HG02642 (cell line): ENCODE data around the gene AIRE.

Source experiments
- ATAC-seq: cut with Tn5 transposase; IDR thresholded peaks from one replicate; pipeline ENCODE4 v1.9.1; 2021; ENCODE audit warnings: mild to moderate bottlenecking; ENCODE audit not compliant: unreplicated experiment, poor library complexity

The AIRE gene

DNA sequence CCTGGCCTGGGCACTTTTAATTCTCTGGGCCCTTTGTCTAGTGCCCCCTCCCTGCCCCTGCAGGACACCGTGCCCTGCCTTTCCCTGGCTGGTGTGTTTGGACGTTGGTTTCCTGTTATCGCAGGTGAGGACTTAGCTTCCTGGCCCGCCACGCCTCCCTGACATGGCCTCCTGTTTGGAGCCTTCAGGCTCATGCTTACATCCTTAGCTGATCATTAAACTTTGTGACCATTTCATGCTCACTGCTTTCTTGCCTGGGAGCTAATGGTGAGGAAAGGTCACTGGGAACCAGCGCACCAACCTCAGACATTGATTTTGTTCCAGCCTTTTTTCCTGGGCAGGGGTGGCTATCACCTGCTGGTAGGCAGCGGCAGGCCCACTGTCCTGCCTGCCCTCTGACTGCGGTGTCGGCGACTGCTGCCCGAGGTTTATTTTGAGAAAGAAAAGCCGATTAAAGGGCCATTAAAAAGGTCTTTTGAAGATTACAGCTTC is 17.9 kb downstream of the AIRE start:
- no peak for ATAC-seq

DNA sequence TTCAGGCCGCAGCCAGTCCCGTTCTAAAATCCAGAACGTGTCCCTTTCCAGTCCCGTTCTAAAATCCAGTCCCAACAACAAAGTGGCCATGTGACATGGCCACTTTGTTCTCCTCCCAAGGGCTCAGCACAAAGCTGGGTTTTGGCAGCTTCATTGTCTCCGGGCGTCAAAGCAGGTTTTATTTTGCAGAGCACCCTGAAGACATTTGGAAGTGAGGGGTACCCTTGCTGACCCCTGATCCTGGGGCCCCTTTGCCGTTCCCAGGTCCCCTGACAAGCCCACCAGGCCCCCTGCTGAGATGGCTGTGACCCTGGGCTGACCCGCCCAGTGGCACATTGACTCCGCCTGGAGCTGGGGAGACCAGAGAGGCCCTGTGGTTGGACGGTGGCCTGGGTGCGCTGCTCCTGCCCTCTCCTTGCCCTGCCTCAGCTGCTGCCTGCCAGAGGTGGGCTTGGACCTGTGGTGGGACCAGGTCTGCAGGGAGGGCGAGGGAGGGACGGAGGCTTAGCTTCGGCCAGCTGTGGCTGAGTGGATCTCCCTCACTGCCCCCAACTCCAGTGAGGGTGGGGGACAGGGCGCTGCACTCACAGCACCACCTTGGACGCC is 18.4 kb downstream of the AIRE start:
- ATAC-seq = no peak

DNA sequence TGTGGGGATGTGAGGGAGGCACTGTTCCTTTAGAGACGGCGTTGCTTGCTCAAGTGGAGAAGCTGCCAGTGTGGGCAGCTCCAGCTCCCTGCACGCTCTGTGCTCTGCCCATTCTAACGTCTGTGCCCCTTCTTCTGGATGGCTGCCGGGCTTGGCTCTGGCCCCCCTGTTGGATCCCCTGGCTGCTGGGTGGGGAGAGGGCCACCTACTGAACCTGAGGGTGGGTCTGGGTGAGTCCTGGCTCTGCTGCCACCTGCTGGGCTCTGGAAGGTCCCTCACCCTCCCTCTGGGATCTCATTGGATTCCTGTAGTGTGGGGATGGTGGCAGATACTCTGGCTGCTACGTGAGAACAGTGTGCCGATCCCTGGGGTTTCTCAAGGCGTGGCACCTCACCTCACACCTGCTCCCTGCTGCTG is 19.2 kb downstream of the AIRE start:
- ATAC-seq = no peak

DNA sequence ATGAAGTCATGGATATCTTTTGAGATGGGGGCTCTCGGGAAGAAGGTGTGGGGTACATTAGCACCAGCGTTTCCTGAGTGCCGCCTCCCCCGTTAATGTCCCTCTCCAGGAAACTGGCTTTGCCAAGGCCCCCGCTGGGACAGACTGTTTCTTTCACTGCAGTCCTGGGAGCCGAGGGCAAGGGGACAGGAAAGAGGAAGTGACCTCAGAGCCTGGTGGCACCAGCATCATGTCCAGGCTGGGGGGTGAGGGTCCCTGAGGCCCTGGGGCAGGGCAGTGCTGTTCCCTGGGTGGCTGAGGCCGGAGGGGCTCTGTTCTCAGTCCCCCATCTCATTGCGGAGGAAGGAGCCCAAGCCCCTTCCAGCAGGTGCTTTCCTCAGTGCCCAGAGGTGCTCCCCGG is 20.0 kb downstream of the AIRE start:
- ATAC-seq = no peak

DNA sequence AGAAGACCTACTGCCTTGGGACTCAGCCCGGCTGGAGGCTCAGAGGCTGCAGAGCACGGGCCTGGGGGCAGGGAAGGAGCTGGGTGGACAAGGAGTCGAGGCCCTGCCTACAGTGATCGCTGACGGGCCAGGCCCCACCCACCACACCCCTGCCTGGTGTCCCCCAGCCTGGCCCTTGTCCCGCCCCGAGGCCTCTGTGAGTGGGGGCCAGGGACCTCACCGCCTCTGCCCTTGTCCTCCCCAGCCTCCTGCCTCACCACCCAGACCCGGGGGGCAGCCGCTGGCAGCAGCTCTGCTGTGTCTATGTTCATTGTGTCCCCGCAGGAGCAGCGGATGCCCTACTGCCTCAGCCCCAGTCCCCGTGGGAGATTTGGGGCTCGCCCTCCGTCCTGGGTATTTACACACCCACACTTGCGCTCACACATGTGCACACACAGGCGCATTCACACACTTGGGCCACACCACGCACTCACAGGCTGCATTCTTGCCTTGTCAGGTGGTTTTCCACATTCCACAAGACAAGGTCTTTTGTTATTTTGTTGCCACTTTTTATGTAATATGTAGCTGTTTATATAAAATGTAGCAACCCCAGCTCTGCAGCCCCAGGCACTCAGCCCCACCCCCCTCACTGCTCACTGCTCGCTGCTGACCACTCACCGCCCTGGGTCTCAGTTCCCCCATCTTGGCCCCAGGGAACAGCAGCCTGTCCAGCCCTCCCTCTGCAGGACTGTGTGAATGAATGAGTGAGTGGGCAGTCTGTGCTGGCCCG is 21.4 kb downstream of the AIRE start:
- no peak for ATAC-seq

DNA sequence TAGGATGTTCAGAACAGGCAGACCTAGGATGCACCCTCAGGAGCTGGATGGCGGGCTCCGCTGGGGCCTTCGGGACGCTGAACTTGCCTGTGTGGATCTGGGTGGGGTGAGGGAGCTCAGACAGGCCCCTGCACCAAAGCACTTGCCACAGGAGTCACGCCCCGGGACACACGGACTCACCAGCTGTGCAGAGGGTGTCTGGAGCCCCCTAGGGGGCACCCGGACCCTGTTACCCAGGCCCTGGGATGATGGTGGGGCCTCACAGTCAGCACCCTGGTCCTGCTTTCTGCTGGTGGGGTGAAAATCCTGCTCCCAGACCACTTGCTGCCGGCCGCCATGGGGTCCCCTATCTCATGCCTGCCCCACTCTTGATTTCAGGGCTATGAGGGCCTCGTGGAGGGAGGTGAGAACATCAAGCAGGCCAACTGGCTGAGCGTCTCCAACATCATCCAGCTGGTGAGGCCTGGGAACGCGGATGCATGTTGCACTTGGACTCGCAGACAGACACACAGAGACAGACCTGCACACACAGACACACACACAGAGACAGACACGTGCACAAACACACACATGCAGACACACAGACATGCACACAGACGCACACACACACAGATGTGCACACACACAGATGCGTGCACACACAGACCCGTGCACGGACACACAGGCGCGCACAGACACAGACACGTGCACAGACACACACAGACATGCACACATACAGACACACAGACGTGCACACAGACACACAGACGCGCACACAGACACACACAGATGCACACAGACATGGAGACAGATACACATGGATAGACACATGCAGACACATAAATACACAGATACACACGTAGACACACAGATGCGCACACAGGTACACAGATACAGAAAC is 25.2 kb downstream of the AIRE start:
- no peak for ATAC-seq

DNA sequence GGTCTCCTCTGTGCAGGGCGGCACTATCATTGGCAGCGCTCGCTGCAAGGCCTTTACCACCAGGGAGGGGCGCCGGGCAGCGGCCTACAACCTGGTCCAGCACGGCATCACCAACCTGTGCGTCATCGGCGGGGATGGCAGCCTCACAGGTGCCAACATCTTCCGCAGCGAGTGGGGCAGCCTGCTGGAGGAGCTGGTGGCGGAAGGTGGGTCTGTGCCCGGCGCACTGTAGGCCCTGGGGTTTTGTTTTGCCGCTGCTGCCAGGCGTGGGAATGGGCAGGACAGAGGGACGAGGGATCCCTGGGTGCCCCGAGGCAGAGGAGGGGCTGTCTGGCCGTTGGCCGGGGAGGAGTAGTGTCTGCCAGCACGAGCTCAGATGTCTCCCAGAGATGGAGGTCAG is 26.4 kb downstream of the AIRE start:
- ATAC-seq = no peak

DNA sequence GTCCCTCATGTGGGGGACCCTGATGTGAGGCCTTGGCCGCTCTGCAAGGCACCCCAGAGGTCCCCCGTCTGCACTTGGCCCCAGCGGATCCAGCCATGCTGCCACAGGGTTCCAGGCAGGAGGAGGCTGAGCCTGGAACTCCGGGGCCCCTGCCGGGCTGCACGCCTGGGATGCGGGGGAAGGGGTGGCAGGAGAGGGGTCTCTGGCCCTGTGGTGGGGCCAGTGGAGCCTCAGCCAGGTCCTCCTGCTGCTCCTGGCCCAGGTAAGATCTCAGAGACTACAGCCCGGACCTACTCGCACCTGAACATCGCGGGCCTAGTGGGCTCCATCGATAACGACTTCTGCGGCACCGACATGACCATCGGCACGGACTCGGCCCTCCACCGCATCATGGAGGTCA is 27.0 kb downstream of the AIRE start:
- ATAC-seq = no peak

DNA sequence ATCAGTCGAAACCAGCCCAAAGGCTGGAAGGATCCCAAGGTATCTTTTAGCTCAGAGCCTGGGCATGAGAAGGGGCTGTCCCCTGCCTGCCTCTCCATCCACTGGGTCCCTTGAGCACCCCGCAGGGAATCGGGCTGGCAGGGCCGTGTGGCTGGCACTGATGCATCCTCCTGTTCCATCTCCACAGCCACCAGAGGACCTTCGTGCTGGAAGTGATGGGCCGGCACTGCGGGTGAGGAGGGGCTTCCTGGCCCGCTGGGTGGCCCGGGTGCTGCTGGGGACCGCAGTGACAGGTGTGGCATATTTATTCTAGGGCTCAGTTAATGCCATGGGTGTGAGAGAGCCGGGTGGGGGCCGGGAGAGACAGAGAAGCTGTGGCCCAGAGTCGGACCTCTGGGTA is 27.8 kb downstream of the AIRE start:
- no peak for ATAC-seq

DNA sequence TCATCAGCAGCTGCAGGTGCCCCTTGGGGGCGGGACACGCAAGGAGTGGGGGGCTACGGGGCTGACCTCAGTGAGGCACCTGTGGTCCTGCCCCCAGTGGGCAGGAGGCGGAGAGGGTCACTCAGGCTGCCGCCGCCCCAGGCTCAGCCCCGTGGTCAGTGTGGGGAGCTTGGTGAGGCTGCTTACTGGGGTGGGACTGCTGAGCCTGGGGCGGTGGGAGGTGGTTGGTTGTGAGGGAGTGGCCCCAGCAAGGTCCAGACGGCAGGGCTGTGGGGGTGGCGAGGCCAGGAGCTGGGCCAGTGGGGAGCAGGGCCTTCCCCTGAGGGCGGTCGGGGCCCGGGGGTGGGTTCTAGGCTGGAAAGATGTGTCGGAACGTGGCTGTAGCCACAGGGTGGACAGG is 28.5 kb downstream of the AIRE start:
- ATAC-seq = no peak

DNA sequence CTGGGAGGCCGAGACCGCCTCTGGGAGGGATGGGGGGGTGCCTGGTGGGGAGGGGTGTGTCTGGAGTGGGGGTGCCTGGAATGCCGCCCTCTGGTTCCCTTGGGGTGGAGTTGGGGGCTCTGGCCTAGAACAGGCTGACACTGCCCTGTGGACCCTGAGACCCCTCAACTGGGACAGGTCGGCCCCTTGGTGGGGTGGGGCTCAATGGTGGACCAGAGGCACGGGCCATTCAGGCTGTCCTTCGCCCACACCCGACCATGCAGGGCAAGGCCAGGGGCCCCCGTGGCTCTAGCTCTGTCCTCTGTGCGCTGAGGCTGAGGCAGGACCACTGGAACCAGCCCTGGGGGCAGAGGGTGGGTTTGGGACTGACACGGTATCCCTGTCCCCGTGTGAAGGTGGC is 28.9 kb downstream of the AIRE start:
- ATAC-seq = no peak

DNA sequence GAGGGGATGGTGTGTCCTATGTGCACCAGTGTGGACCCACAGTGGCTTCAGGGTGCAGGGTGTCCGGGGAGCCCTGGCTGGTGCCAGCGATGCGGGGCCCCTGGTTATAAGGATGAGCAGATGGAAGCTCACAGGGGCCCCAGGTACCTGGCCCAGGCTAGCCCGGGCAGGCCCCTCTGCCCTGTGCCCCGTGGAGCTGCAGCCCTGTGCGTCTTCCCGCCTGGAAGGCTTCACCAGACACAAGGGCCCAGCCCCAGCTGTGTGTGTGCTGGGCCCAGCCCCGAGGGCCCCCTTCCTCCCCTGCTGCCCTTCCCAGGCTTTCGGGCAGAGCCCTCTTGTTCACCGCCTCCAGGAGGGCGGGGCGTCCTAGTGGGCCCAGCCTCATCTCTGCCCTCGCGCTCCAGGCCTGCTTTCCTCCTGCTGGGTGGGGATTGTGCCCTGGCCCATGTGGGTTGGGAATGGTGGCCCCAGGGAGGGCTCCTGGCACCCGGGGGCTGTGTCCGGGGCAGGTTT is 30.1 kb downstream of the AIRE start:
- ATAC-seq = no peak

DNA sequence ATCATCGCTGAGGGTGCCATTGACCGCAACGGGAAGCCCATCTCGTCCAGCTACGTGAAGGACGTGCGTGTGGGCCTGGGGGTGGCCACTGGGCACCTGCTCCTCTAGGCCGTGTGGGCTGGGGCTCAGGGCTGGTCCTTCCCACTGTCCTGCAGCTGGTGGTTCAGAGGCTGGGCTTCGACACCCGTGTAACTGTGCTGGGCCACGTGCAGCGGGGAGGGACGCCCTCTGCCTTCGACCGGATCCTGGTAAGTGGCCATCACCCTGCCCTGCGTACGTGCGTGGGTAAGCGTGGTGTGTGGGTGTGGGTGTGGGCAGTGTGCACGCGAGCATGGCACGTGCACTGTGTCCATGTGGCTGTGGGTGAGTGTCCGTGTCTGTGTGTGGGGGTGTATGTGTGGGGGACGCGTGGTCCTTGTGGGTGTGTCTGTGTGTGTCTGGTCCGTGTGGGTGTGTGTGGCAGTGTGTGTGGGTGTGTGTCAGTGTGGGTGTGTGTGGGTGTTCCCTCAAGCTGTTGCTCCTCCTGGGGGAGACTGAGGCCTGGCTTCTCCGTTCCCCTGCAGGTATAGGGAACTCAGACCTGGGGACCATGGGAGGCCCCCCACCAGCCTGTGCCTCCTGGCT is 30.7 kb downstream of the AIRE start:
- ATAC-seq = no peak

DNA sequence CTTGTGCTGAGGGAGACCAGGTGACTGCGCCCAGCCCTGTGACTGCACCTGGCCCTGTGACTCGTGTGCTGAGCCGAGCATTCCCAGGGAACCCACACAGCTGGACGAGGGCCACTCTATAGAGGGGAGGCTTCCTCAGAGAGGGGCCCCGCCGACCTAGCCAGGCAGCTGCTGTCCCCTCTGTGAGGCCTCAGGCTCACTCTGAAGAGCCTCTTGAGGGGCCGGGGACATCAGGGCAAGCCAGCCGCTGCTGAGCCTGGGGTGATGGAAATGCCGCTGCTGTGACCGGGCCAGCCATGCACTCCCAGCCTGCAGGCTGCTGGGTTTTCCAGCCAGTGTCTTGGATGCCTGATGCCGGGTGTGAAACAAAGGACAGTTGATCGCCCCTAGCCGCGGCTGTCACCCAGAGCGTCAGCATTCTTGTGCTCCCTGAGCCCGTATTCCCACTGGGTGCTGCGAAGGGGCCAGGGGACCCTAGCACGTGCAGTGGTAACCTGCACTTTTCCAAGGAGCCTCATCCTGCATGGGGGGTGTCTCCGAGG is 31.6 kb downstream of the AIRE start:
- ATAC-seq = no peak

DNA sequence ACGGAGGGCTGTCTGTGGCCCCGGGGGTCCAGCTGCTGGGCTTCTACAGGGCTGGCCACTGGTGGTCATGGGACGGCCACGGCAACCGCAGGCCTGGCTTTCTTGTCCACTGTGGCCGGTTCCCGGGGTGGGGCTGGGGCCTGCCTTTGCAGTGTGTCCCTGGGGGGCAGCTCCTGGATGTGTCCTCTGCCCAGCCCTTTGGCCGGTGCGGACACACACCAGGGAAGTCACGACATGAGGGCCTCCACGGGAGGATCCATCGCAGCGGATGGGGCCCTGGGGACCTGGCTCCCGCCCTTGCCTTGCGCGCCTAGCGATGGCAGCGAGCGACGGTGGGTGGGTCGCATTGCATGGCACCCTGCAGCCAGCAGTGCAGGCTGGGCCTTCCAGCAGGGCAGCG is 32.2 kb downstream of the AIRE start:
- no peak for ATAC-seq

DNA sequence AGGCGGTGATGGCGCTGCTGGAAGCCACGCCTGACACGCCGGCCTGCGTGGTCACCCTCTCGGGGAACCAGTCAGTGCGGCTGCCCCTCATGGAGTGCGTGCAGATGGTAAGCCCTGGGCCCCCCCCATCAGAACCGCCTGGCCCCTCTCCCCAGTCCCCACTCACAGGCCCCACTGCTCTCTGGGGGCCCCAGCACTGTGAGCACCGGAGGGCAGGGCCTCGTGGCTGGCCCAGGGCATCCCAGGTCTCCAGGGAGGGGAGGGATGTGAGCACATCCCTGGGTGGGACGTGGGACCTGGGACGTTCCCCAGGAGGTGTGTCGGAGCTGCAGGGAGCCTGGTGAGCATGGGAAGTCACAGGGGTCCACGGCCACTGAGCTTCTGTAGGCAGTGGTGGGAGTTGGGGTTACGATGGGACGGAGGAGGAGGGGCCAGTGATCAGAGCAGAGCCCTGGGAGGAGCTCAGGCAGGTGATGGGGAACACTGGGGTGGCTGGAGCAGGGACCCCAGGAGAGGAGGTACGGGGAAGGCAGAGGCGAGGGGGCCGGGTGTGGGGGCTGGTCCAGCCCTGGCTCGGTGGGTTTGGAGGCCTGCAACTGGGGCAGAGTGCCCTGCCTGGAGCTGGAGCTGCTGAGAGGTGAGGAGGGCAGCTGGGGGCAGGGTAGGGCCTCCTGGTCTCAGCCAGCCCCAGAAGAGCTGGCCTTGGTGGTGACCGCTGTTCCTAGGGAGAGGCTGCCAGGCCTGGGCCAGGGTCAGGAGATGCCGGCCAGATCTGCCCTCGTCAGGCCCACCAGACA is 33.0 kb downstream of the AIRE start:
- no peak for ATAC-seq

DNA sequence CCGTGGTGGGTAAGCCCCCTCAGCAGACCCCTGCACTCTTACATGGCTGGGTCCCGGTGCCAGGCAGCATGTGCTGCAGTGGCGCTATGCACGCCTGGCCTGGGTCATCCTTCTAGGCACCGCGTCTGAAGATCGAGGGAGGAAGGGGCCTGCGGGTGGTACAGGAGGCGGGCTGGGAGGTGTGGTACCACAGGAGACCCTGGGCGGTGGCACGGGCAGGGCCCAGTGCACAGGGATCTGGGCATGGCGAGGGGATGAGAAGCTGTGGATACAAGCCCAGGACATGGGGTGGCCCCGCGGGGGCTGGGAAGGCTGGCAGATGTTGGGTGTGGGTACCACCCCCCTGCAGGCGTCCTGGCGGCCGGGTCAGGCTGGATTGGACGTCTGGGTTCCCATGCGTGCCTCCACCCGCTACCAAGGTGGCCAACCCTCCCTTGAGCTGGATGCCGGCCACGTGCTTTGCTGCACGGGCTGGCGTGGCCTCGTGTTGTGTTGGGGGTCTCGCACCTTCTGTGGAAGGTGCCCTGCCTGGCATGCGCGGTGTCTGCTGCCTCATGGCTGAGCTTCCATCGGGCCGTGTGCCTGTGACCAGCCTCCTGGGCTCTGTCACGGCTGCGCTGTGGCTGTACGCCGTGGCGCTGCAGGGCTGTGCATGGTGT is 33.9 kb downstream of the AIRE start:
- no peak for ATAC-seq

DNA sequence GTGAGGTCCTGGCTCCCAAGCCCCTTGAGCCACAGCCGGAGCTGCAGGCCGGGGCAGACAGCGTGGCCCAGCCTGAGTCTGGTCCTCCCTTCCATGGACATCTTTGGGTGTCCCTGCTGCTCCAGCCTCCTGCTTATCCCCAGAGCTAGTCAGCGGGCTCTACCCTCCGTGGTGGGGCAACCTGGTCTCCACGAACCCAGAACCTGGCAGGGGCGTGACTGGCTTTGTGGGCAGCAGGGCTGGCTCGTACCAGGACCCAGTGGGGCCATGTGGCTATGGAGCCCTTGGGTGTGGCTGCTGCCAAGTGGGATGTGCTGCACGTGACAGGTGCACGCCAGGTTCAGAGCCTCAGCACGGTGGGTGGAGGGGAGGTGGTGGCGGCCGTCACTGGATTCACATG is 35.2 kb downstream of the AIRE start:
- ATAC-seq = no peak
